Measurements from ENCODE around the gene KNL1. TPM values are rescaled to one million over a fixed set of nuclear protein-coding genes. Genes with fewer than 3 reads are reported as not detected.

The KNL1 gene
- total RNA-seq, 1 experiment from 2014 or later: 27.5 TPM

- no peaks in the 10 kb centered on the region for H3K79me2 ChIP-seq (ENCODE audit: low read depth)
- TF ChIP-seq EZH2 (IDR thresholded peaks at IDR 0.05; ENCODE audit: low read depth) (no peak), CTCF (conservative IDR thresholded peaks at IDR 0.05) (no peak)
- no peaks in the 10 kb centered on the region for H3K4me1 ChIP-seq (replicated peaks; ENCODE audit: insufficient read depth)
- CTCF ChIA-PET: no interaction called here
- no peak overlapping the region for H3K4me2 ChIP-seq
- H3F3A ChIP-seq (ENCODE audit: insufficient read depth, low read depth): no peaks in the 10 kb centered on the region
- H3K9me3 ChIP-seq (ENCODE audit: insufficient read depth, low read depth): no peaks in the 10 kb centered on the region
- BruUV-seq (replicated peaks): no TSS peak
- H3K36me3 ChIP-seq (ENCODE audit: low read depth): no peaks in the 10 kb centered on the region
- DNase-seq: no peak
- no peaks in the 10 kb centered on the region for H4K20me1 ChIP-seq (ENCODE audit: insufficient read depth)
- POLR2A ChIA-PET (ENCODE audit: unreplicated experiment): no interaction called here
- H3K4me3 ChIP-seq: no peak overlapping the region
- intact Hi-C loops (cut with micrococcal nuclease; ENCODE audit: unreplicated experiment): no loop called here
- H2AFZ ChIP-seq: no peak overlapping the region
- H3K27me3 ChIP-seq (ENCODE audit: insufficient read depth, low read depth): no peaks in the 10 kb centered on the region
- no peak overlapping the region for H3K27ac ChIP-seq
- H3K9me2 ChIP-seq (ENCODE audit: insufficient read depth): no peaks in the 10 kb centered on the region
Measured at GRCh38 chr15:40548610-40549009, 45.4 kb upstream of the KNL1 start.

- H3F3A ChIP-seq (ENCODE audit: insufficient read depth, low read depth): no peaks in the 10 kb centered on the region
- no TSS peak for BruUV-seq (replicated peaks)
- intact Hi-C loops (cut with micrococcal nuclease; ENCODE audit: unreplicated experiment): no loop called here
- H3K4me1 ChIP-seq (replicated peaks; ENCODE audit: insufficient read depth): no peaks in the 10 kb centered on the region
- no peaks in the 10 kb centered on the region for H3K9me3 ChIP-seq (ENCODE audit: insufficient read depth, low read depth)
- no peak for TF ChIP-seq CTCF (conservative IDR thresholded peaks at IDR 0.05)
- TF ChIP-seq EZH2 (IDR thresholded peaks at IDR 0.05; ENCODE audit: low read depth): no peak
- no peaks in the 10 kb centered on the region for H3K27me3 ChIP-seq (ENCODE audit: insufficient read depth, low read depth)
- H3K9me2 ChIP-seq (ENCODE audit: insufficient read depth): no peaks in the 10 kb centered on the region
- H3K36me3 ChIP-seq (ENCODE audit: low read depth): no peaks in the 10 kb centered on the region
- no peaks in the 10 kb centered on the region for H3K79me2 ChIP-seq (ENCODE audit: low read depth)
- ChIA-PET CTCF (no interaction called here), POLR2A (ENCODE audit: unreplicated experiment) (interaction anchor here (0.5 kb wide), 1 partner anchor 15 kb away, joined by 4 read pairs; the partner anchor contains the start of gene CCDC32)
- no peak for DNase-seq
- H3K27ac ChIP-seq: no peak overlapping the region
- no peak overlapping the region for H2AFZ ChIP-seq
- H4K20me1 ChIP-seq (ENCODE audit: insufficient read depth): no peaks in the 10 kb centered on the region
- no peak overlapping the region for H3K4me2 ChIP-seq
- no peak overlapping the region for H3K4me3 ChIP-seq
Measured at GRCh38 chr15:40549894-40550293, 44.2 kb upstream of the KNL1 start.

GRCh38 chr15:40550341-40551037 is 43.6 kb upstream of the KNL1 start:
- Histone ChIP-seq H3K4me3 (no peak overlapping the region), H3K36me3 (ENCODE audit: low read depth) (no peaks in the 10 kb centered on the region), H4K20me1 (ENCODE audit: insufficient read depth) (no peaks in the 10 kb centered on the region), H3K4me1 (replicated peaks; ENCODE audit: insufficient read depth) (no peaks in the 10 kb centered on the region), H3K27ac (no peak overlapping the region), H2AFZ (no peak overlapping the region), H3F3A (ENCODE audit: insufficient read depth, low read depth) (no peaks in the 10 kb centered on the region), H3K9me3 (ENCODE audit: insufficient read depth, low read depth) (no peaks in the 10 kb centered on the region), H3K9me2 (ENCODE audit: insufficient read depth) (no peaks in the 10 kb centered on the region), H3K4me2 (no peak overlapping the region), H3K79me2 (ENCODE audit: low read depth) (no peaks in the 10 kb centered on the region), H3K27me3 (ENCODE audit: insufficient read depth, low read depth) (no peaks in the 10 kb centered on the region)
- no TSS peak for BruUV-seq (replicated peaks)
- no peak for DNase-seq
- ChIA-PET CTCF (no interaction called here), POLR2A (ENCODE audit: unreplicated experiment) (interaction anchor here (0.5 kb wide), 1 partner anchor 15 kb away, joined by 4 read pairs; the partner anchor contains the start of gene CCDC32)
- TF ChIP-seq CTCF (conservative IDR thresholded peaks at IDR 0.05) (no peak), EZH2 (IDR thresholded peaks at IDR 0.05; ENCODE audit: low read depth) (no peak)
- intact Hi-C loops (cut with micrococcal nuclease; ENCODE audit: unreplicated experiment): no loop called here

Measured in PC-9 (cell line).